Smooth muscle cell (in vitro differentiated cells): ENCODE measurements around the gene HIF3A. TPM values are rescaled to one million over a fixed set of nuclear protein-coding genes. Genes with fewer than 3 reads are reported as not detected.

Source experiments
- DNase-seq: peaks from one replicate; lab custom pipeline; 2025; ENCODE audit not compliant: unreplicated experiment; lab: John Stamatoyannopoulos, UW
- H2AFZ ChIP-seq: fragments of 200-600 bp; sonication (generic); 2 replicates; pipeline ENCODE4 v1.6.0; 2016; ENCODE audit warnings: antibody characterized with exemption, low read depth, mild to moderate bottlenecking
- H3F3A ChIP-seq: fragments of 200-600 bp; sonication (generic); 2 replicates; pipeline ENCODE4 v1.6.0; 2017; ENCODE audit warnings: antibody characterized with exemption, low read depth
- H3K27ac ChIP-seq: fragments of 200-600 bp; sonication (generic); 2 replicates; pipeline ENCODE4 v1.5.1; 2016; ENCODE audit warnings: low read depth, mild to moderate bottlenecking
- H3K27me3 ChIP-seq: fragments of 200-600 bp; sonication (generic); 2 replicates; pipeline ENCODE4 v1.6.1; 2016; ENCODE audit warnings: low read depth, mild to moderate bottlenecking
- H3K36me3 ChIP-seq: fragments of 200-600 bp; sonication (generic); 2 replicates; pipeline ENCODE4 v1.5.1; 2016; ENCODE audit warnings: low read depth
- H3K4me1 ChIP-seq: fragments of 200-600 bp; sonication (generic); 2 replicates; pipeline ENCODE4 v1.5.1; 2016; ENCODE audit warnings: low read depth
- H3K4me2 ChIP-seq: fragments of 200-600 bp; sonication (generic); 2 replicates; pipeline ENCODE4 v1.6.0; 2016; ENCODE audit warnings: mild to moderate bottlenecking
- H3K4me3 ChIP-seq: fragments of 200-600 bp; sonication (generic); 2 replicates; pipeline ENCODE4 v1.5.1; 2016; ENCODE audit warnings: mild to moderate bottlenecking
- H3K79me2 ChIP-seq: fragments of 200-600 bp; sonication (generic); 2 replicates; pipeline ENCODE4 v1.6.0; 2016; ENCODE audit warnings: low read depth, mild to moderate bottlenecking
- H3K9ac ChIP-seq: fragments of 200-600 bp; sonication (generic); 2 replicates; pipeline ENCODE4 v1.6.0; 2016; ENCODE audit warnings: low read depth
- H3K9me3 ChIP-seq: fragments of 200-600 bp; sonication (generic); replicated peaks from 2 replicates; pipeline ENCODE4 v1.5.1; 2016; ENCODE audit warnings: low read depth
- H4K20me1 ChIP-seq: fragments of 200-600 bp; sonication (generic); 2 replicates; pipeline ENCODE4 v1.6.0; 2016; ENCODE audit warnings: low read depth
- WGBS: methylation state at CpG from one replicate; pipeline ENCODE4 v1.1.7; 2016; ENCODE audit warnings: low lambda C conversion rate; 5-methylcytosine and 5-hydroxymethylcytosine counted together
- polyA plus RNA-seq: library from polyadenylated mRNA; unstranded; fragments of >200 nt; fragmentation: Nextera tagmentation; extraction: Ambion mirVana; gene quantifications from 2 replicates; pipeline ENCODE4 v1.2.1, GENCODE V29; 2016
- total RNA-seq: library from RNA; depleted of rRNA; stranded (reverse); fragments of >200 nt; gene quantifications from 2 replicates; pipeline ENCODE4 v1.2.3, GENCODE V29; 2014
- TF ChIP-seq, protein P1 (sequence below): fragments of 200-600 bp; sonication (generic); IDR thresholded peaks from 2 replicates; pipeline ENCODE4 v1.5.1; 2017; ENCODE audit warnings: borderline replicate concordance, mild to moderate bottlenecking, antibody characterized with exemption; ENCODE audit not compliant: insufficient read depth, poor library complexity, severe bottlenecking

Gene HIF3A
- total and polyA plus RNA-seq, 2 experiments from 2014 or later = 4.9 to 16.2 TPM

DNA sequence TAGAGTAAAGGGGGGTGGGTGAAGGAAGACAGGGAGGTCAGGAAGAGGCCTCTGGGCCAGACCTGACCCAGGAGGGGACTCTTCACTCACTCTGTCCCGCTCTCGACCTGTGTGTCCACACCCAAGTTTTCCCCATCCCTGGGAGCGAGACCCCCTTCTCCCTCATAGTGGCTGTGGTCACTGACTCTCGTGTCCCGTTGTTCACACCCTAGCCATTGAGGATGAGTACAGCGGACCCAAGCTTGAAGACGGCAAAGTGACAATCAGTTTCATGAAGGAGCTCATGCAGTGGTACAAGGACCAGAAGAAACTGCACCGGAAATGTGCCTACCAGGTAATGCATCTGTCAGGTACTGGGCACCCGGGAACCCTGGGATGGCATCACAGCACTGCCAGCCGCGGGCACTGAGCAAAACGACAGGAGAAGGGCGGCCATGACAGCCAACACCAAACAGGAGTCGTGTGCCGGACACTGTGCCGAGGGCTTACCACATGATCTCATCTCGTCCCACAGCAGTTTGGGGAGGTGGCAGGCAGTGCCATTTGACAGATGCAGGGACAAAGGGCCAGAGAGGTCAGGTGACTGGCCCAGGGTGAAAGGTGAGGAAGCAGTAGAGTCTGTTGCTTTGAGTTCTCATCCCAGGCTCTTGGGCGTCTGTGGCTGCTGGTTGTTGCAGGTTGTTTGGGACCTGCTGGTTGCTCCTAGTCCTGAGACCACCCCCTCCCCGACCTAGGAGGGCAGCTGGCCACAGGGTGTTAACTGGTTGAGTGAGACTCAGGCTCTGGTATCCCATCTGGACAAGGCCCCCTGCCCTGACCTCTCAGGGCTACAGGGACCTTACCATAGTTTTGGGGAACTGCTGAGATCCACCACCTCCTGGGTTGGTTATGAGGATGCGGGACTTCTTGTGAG is 79.7 kb downstream of the HIF3A start:
- H3K36me3 ChIP-seq = peaks cover 4% of the 10 kb centered on the region
- peaks cover 16% of the 10 kb centered on the region for H3K79me2 ChIP-seq
- H4K20me1 ChIP-seq = peaks cover 37% of the 10 kb centered on the region
- TF ChIP-seq, protein P1, sequence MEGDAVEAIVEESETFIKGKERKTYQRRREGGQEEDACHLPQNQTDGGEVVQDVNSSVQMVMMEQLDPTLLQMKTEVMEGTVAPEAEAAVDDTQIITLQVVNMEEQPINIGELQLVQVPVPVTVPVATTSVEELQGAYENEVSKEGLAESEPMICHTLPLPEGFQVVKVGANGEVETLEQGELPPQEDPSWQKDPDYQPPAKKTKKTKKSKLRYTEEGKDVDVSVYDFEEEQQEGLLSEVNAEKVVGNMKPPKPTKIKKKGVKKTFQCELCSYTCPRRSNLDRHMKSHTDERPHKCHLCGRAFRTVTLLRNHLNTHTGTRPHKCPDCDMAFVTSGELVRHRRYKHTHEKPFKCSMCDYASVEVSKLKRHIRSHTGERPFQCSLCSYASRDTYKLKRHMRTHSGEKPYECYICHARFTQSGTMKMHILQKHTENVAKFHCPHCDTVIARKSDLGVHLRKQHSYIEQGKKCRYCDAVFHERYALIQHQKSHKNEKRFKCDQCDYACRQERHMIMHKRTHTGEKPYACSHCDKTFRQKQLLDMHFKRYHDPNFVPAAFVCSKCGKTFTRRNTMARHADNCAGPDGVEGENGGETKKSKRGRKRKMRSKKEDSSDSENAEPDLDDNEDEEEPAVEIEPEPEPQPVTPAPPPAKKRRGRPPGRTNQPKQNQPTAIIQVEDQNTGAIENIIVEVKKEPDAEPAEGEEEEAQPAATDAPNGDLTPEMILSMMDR = no peak
- no peak overlapping the region for H3K4me2 ChIP-seq
- no peak overlapping the region for H3K4me3 ChIP-seq
- no peak for DNase-seq
- no peak overlapping the region for H2AFZ ChIP-seq
- no peaks in the 10 kb centered on the region for H3K9me3 ChIP-seq
- H3K27ac ChIP-seq = no peak overlapping the region
- peaks cover 7% of the 10 kb centered on the region for H3F3A ChIP-seq
- no peaks in the 10 kb centered on the region for H3K27me3 ChIP-seq
- H3K9ac ChIP-seq = no peak overlapping the region
- H3K4me1 ChIP-seq = peaks cover 27% of the 10 kb centered on the region
- WGBS = 96% methylated on average over 20 of the region's 20 CpGs

DNA sequence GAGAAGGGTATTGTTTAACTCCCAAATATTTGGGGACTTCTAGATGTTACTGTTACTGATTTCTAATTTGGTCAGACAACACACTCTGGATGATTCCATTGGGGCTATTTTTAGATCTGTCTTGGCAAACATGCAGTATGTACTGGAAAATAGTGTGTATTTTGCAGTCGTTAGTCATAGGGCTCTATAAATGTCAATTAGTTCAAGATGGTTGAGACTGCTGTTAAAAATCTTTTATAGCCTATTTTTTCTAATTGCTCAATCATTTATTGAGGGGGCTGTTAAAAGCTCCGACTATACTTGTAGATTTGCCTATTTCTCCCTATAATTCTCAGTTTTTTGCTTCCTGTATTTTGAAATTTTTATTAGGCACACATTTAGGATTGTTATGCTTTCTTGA is 81.4 kb downstream of the HIF3A start:
- Histone ChIP-seq H3F3A (peaks cover 7% of the 10 kb centered on the region), H3K36me3 (peaks cover 6% of the 10 kb centered on the region), H3K9ac (no peak overlapping the region), H3K4me1 (peaks cover 13% of the 10 kb centered on the region), H3K4me3 (no peak overlapping the region), H3K27ac (peak overlapping the region; percentile 86), H3K4me2 (peak overlapping the region; percentile 68), H3K27me3 (no peaks in the 10 kb centered on the region), H3K79me2 (peaks cover 11% of the 10 kb centered on the region), H3K9me3 (no peaks in the 10 kb centered on the region), H2AFZ (no peak overlapping the region), H4K20me1 (peaks cover 31% of the 10 kb centered on the region)
- 34% methylated on average over 2 of the region's 2 CpGs for WGBS
- DNase-seq = no peak
- TF ChIP-seq, protein P1 = no peak

DNA sequence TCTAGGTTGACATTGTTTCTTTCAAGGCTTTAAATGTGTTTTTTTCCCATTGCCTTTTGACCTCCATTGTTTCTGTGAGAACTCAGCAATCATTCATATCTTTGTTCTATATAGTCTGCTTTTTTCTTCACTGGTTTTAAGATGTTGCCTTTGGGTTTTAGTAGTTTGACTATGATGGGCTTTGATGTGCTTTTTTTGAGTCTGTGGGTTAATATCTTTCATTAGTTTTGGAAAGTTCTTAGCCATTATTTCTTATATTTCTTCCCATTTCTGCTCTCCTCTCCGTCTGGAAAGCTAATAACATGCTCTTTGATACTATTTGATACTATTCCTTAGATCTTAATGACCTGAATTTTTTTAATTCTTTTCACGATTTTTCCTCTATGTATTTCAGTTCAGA is 83.8 kb downstream of the HIF3A start:
- Histone ChIP-seq H3K4me2 (no peak overlapping the region), H3K36me3 (peaks cover 6% of the 10 kb centered on the region), H3F3A (peaks cover 7% of the 10 kb centered on the region), H4K20me1 (peaks cover 23% of the 10 kb centered on the region), H3K27me3 (no peaks in the 10 kb centered on the region), H3K4me1 (peaks cover 2% of the 10 kb centered on the region), H3K4me3 (no peak overlapping the region), H3K9me3 (no peaks in the 10 kb centered on the region), H3K9ac (no peak overlapping the region), H2AFZ (no peak overlapping the region), H3K27ac (no peak overlapping the region), H3K79me2 (no peaks in the 10 kb centered on the region)
- no peak for DNase-seq
- TF ChIP-seq, protein P1 = no peak
- 94% methylated on average over 2 of the region's 2 CpGs for WGBS
